Measurements from ENCODE around the gene LZTS3. TPM values are rescaled to one million over a fixed set of nuclear protein-coding genes. Genes with fewer than 3 reads are reported as not detected.

The LZTS3 gene
- total and polyA plus RNA-seq, 2 of the 13 experiments (the other 11 are each of a cell fraction or from before 2014, with no cell fraction given), result 10.1 to 31.3 TPM

- TF ChIP-seq GLMP (CRISPR knock-in tag; IDR thresholded peaks at IDR 0.05; ENCODE audit: borderline replicate concordance) (no peak), ZNF614 (CRISPR knock-in tag; IDR thresholded peaks at IDR 0.05; ENCODE audit: borderline replicate concordance) (peak; percentile 89; the same call in 1 of the 2 replicates), POLR2G (IDR thresholded peaks at IDR 0.05; ENCODE audit: low read depth, low read length) (peak; percentile 68; the same call in 1 of the 2 replicates), DMAP1 (CRISPR knock-in tag; IDR thresholded peaks at IDR 0.05) (no peak; the same call in 1 of the 2 replicates), ZNF382 (CRISPR knock-in tag; IDR thresholded peaks at IDR 0.05; ENCODE audit: borderline replicate concordance) (no peak), HNF4G (IDR thresholded peaks at IDR 0.05; ENCODE audit: borderline replicate concordance, low read depth, low read length) (no peak), HNF4G (CRISPR knock-in tag; IDR thresholded peaks at IDR 0.05; ENCODE audit: borderline replicate concordance, low read depth) (peak; percentile 42; the same call in 1 of the 2 replicates), AKNA (CRISPR knock-in tag; IDR thresholded peaks at IDR 0.05; ENCODE audit: borderline replicate concordance) (no peak), YY1 (IDR thresholded peaks at IDR 0.05; ENCODE audit: insufficient read depth, insufficient replicate concordance, low read depth, low read length) (peak; percentile 82), GATA4 (IDR thresholded peaks at IDR 0.05; ENCODE audit: borderline replicate concordance, low read depth) (no peak), ZFP91 (CRISPR knock-in tag; IDR thresholded peaks at IDR 0.05; ENCODE audit: borderline replicate concordance) (peak; percentile 97), ZNF639 (CRISPR knock-in tag; conservative IDR thresholded peaks at IDR 0.05) (no peak; the same call in 1 of the 2 replicates), ZBTB1 (CRISPR knock-in tag; IDR thresholded peaks at IDR 0.05; ENCODE audit: borderline replicate concordance) (no peak), ZNF720 (CRISPR knock-in tag; IDR thresholded peaks at IDR 0.05) (no peak), GTF2F1 (IDR thresholded peaks at IDR 0.05; ENCODE audit: low read length) (no peak), ZNF652 (CRISPR knock-in tag; IDR thresholded peaks at IDR 0.05; ENCODE audit: borderline replicate concordance, low read depth) (peak; percentile 61; the same call in 1 of the 2 replicates), ZNF44 (CRISPR knock-in tag; IDR thresholded peaks at IDR 0.05) (peak; percentile 44; the same call in 1 of the 2 replicates), ELF3 (CRISPR knock-in tag; IDR thresholded peaks at IDR 0.05) (peak; percentile 64; the same call in 1 of the 2 replicates), JUNB (CRISPR knock-in tag; IDR thresholded peaks at IDR 0.05; ENCODE audit: borderline replicate concordance) (no peak)
Measured at GRCh38 chr20:3218307-3218988, 45.1 kb upstream of the LZTS3 start (continued).
